ENCODE data around the gene PIGZ.
A peak's percentile ranks its signal among the peaks of the same experiment; 100 is the strongest.

PIGZ gene

DNA sequence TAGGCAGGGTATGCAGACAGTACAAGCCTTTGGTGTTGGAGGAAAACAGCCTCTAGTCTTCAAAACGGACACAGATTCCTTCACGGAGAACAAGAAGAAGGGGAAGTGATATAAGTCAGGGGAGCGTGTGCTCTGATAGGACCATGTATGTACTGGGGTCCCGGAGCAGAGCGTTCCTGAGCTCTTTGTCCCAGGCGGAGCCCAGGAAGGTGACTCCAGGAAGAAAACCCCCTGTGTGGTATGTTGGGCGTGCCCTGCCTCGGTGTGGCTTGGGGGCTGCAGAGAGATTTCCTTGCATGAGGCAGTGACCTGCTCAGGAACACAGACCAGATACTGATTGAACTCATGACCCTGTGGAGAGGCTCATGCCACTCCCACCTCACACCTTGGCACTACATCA lies 39.3 kb upstream of the PIGZ start:
- TF ChIP-seq, protein P1, sequence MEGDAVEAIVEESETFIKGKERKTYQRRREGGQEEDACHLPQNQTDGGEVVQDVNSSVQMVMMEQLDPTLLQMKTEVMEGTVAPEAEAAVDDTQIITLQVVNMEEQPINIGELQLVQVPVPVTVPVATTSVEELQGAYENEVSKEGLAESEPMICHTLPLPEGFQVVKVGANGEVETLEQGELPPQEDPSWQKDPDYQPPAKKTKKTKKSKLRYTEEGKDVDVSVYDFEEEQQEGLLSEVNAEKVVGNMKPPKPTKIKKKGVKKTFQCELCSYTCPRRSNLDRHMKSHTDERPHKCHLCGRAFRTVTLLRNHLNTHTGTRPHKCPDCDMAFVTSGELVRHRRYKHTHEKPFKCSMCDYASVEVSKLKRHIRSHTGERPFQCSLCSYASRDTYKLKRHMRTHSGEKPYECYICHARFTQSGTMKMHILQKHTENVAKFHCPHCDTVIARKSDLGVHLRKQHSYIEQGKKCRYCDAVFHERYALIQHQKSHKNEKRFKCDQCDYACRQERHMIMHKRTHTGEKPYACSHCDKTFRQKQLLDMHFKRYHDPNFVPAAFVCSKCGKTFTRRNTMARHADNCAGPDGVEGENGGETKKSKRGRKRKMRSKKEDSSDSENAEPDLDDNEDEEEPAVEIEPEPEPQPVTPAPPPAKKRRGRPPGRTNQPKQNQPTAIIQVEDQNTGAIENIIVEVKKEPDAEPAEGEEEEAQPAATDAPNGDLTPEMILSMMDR (IDR thresholded peaks at IDR 0.05; ENCODE audit: low read depth, low read length) = no peak
- H3K27ac ChIP-seq = no peak overlapping the region
- no peaks in the 10 kb centered on the region for H3K36me3 ChIP-seq
- no peaks in the 10 kb centered on the region for H3K27me3 ChIP-seq (ENCODE audit: insufficient read depth, low read depth, severe bottlenecking)
- H3K9me3 ChIP-seq (ENCODE audit: severe bottlenecking) = no peaks in the 10 kb centered on the region
- no peak overlapping the region for H3K4me3 ChIP-seq (ENCODE audit: low read depth, low read length)
- no peak for DNase-seq

GRCh38 chr3:197007296-197007940 lies 38.8 kb upstream of the PIGZ start:
- no peak for DNase-seq
- no peak overlapping the region for H3K4me3 ChIP-seq (ENCODE audit: low read depth, low read length)
- H3K27ac ChIP-seq = no peak overlapping the region
- H3K36me3 ChIP-seq = no peaks in the 10 kb centered on the region
- H3K9me3 ChIP-seq (ENCODE audit: severe bottlenecking) = no peaks in the 10 kb centered on the region
- no peaks in the 10 kb centered on the region for H3K27me3 ChIP-seq (ENCODE audit: insufficient read depth, low read depth, severe bottlenecking)
- TF ChIP-seq, protein P1 (IDR thresholded peaks at IDR 0.05; ENCODE audit: low read depth, low read length) = no peak

GRCh38 chr3:197006860-197007259 lies 38.2 kb upstream of the PIGZ start:
- TF ChIP-seq, protein P1 (IDR thresholded peaks at IDR 0.05; ENCODE audit: low read depth, low read length) = no peak
- no peaks in the 10 kb centered on the region for H3K36me3 ChIP-seq
- DNase-seq = no peak
- no peak overlapping the region for H3K4me3 ChIP-seq (ENCODE audit: low read depth, low read length)
- no peaks in the 10 kb centered on the region for H3K27me3 ChIP-seq (ENCODE audit: insufficient read depth, low read depth, severe bottlenecking)
- H3K9me3 ChIP-seq (ENCODE audit: severe bottlenecking) = no peaks in the 10 kb centered on the region
- no peak overlapping the region for H3K27ac ChIP-seq

- Histone ChIP-seq H3K4me3 (ENCODE audit: low read depth, low read length) (no peak overlapping the region), H3K36me3 (no peaks in the 10 kb centered on the region), H3K27ac (no peak overlapping the region), H3K27me3 (ENCODE audit: insufficient read depth, low read depth, severe bottlenecking) (no peaks in the 10 kb centered on the region), H3K9me3 (ENCODE audit: severe bottlenecking) (no peaks in the 10 kb centered on the region)
- no peak for DNase-seq
- TF ChIP-seq, protein P1 (IDR thresholded peaks at IDR 0.05; ENCODE audit: low read depth, low read length) = no peak
Observed at GRCh38 chr3:197006446-197006845, 37.8 kb upstream of the PIGZ start.

DNA sequence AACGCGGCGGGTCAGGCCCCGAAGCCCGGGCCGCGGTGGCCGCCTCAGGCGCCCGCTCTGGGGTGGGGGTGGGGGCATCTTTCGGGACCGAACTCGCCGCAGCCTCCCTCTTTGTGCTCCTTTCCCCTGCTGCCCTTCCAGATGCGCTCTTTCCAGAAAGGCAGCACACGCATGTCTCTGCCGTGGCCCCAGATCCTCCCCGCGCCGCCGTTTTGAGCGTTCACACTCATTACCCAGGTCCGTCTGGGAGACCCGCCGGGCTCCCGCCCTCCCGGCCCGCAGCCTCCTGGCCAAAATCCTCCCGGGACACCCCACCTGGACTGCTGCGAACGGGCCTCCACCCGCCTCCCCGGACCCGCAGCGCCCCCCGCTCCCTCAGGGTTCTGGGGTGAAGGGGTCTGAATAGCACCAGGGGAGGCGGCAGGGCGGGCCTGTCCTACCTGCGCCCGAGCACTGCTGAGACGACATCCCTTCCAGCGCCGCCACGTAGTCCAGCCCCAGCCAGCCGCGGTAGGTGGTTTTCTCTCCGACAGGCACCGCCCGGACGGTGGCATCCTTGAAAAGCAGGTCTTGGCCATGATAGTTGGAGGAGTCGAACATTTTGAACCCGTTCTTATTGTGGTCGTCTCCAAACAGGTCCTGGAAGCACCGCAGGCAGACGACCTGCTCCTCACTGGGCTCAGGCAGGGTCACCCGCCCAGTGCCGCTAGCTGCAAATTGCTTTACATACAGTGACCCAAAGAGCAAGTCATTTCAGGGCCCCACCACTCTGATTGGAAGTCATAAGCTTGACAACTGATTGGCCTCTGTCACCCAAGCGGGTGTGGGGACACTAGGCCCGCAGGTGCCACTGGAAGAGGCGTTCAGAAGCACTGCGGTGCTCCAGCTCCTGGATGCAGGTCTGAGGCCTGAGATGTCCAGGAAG lies 35.1 kb upstream of the PIGZ start:
- TF ChIP-seq, protein P1 (IDR thresholded peaks at IDR 0.05; ENCODE audit: low read depth, low read length) = no peak
- peak overlapping the region; percentile 81 for H3K27ac ChIP-seq
- H3K36me3 ChIP-seq = no peaks in the 10 kb centered on the region
- no peaks in the 10 kb centered on the region for H3K27me3 ChIP-seq (ENCODE audit: insufficient read depth, low read depth, severe bottlenecking)
- no peak for DNase-seq
- H3K9me3 ChIP-seq (ENCODE audit: severe bottlenecking) = no peaks in the 10 kb centered on the region
- peak overlapping the region; percentile 52 for H3K4me3 ChIP-seq (ENCODE audit: low read depth, low read length)
